T-helper 9 cell (primary cell): ENCODE data around the gene ANKRD52.
"Not testable (repeated sequence)": the region's sequence is repeated elsewhere in the genome, so short reads cannot be mapped to it uniquely, and the experiment has no call there.

Source experiments
- DNase-seq: peaks from one replicate; pipeline ENCODE4 v3.0.0-alpha.2; 2020
- total RNA-seq, 2 donors: gene quantifications; one replicate each; lab custom pipeline; 2026; lab: John Stamatoyannopoulos, UW

The ANKRD52 gene
- total RNA-seq = 39.6 to 62.6 reads per million in 2 donors

- peak; percentile 78 for DNase-seq
Measured at GRCh38 chr12:56258068-56258819, at the start of gene ANKRD52. Gene ANKRD52 (minus strand): TSS chr12:56258384. CDS start chr12:56258269, 115 bp downstream.

- no peak for DNase-seq
Measured at GRCh38 chr12:56307221-56307965, 49.2 kb upstream of the ANKRD52 start.

GRCh38 chr12:56304872-56305590 is 46.8 kb upstream of the ANKRD52 start:
- DNase-seq = no peak

- DNase-seq = no peak
Measured at GRCh38 chr12:56304276-56304675, 46.1 kb upstream of the ANKRD52 start.

GRCh38 chr12:56300644-56301464 is 42.7 kb upstream of the ANKRD52 start:
- no peak for DNase-seq

- peak; percentile 98 for DNase-seq
Measured at GRCh38 chr12:56299853-56300643, 41.9 kb upstream of the ANKRD52 start, which contains the start of gene CS. Gene CS (minus strand): TSS chr12:56300330. CDS start chr12:56300201, 129 bp downstream.

GRCh38 chr12:56299308-56299852 is 41.2 kb upstream of the ANKRD52 start:
- no peak for DNase-seq

- DNase-seq = no peak
Measured at GRCh38 chr12:56298828-56299227, 40.6 kb upstream of the ANKRD52 start.

GRCh38 chr12:56297400-56297799 is 39.2 kb upstream of the ANKRD52 start:
- no peak for DNase-seq

GRCh38 chr12:56296295-56296694 is 38.1 kb upstream of the ANKRD52 start:
- DNase-seq = no peak

- DNase-seq = no peak
Measured at GRCh38 chr12:56293795-56294194, 35.6 kb upstream of the ANKRD52 start.

- DNase-seq = no peak
Measured at GRCh38 chr12:56288705-56289387, 30.7 kb upstream of the ANKRD52 start.

GRCh38 chr12:56286044-56286830 is 28.1 kb upstream of the ANKRD52 start:
- DNase-seq = no peak

- not testable (repeated sequence) for DNase-seq
Measured at GRCh38 chr12:56284263-56284662, 26.1 kb upstream of the ANKRD52 start.

GRCh38 chr12:56282579-56282978 is 24.4 kb upstream of the ANKRD52 start:
- DNase-seq = no peak

- no peak for DNase-seq
Measured at GRCh38 chr12:56282030-56282429, 23.8 kb upstream of the ANKRD52 start.

- no peak for DNase-seq
Measured at GRCh38 chr12:56280849-56281248, 22.7 kb upstream of the ANKRD52 start.

- DNase-seq = no peak
Measured at GRCh38 chr12:56278905-56279304, 20.7 kb upstream of the ANKRD52 start.

- no peak for DNase-seq
Measured at GRCh38 chr12:56274299-56274698, 16.1 kb upstream of the ANKRD52 start.

GRCh38 chr12:56272468-56272867 is 14.3 kb upstream of the ANKRD52 start:
- not testable (repeated sequence) for DNase-seq
